Measurements from ENCODE around the gene CBX5. TPM values are rescaled to one million over a fixed set of nuclear protein-coding genes. Genes with fewer than 3 reads are reported as not detected.
A peak's percentile ranks its signal among the peaks of the same experiment; 100 is the strongest.

The CBX5 gene
- total and polyA plus RNA-seq, 10 of the 15 experiments (the other 5 are each of a cell fraction or from before 2014, with no cell fraction given): 46.7 to 138 (median 74.6) TPM

GRCh38 chr12:54259194-54260011 is 20.5 kb downstream of the CBX5 start (continued):
- TF ChIP-seq ZNF687 (IDR thresholded peaks at IDR 0.05) (no peak), FOS (IDR thresholded peaks at IDR 0.05; ENCODE audit: borderline replicate concordance, extremely low read depth, insufficient read length) (no peak), KDM1A (IDR thresholded peaks at IDR 0.05; ENCODE audit: borderline replicate concordance) (no peak), PBX3 (IDR thresholded peaks at IDR 0.05; ENCODE audit: insufficient replicate concordance, low read depth, low read length) (peak; percentile 5), NFXL1 (IDR thresholded peaks at IDR 0.05; ENCODE audit: borderline replicate concordance) (no peak), MYB (IDR thresholded peaks at IDR 0.05; ENCODE audit: borderline replicate concordance, low read depth, low read length) (no peak)

All from GM12878 (cell line).